GM20431 (cell line): Measurements from ENCODE around the gene ATP13A1.

Experiments used
- in situ Hi-C: fragments of 300-500 bp; cut with MseI, MboI; formaldehyde crosslinking; loops from one replicate; pipeline ENCODE4 v1.15.0; 2020; ENCODE audit warnings: low sequenced_read_pairs; ENCODE audit not compliant: unreplicated experiment

Gene ATP13A1

DNA sequence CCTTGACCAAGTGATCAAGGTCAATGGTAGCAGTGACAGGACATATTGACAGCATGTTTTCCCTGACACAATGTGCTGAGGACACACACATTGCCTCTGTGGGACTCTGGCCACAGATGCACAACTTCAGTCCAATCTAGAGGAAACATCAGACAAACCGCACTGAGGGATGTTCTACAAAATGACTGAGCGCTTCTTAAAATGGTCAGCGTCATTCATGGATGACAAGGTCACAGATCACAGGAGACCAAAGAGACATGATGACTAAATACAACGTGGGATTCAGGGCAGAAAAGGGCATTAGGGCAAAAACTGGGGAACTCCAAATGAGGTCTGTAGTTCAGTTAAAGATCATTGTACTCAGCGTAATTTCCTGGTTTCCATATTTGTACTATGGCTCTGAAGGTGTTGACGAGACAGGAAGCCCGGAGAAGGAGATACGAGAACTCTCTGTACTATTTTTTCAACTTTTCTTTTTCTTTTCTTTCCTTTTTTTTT, 65.6 kb downstream of the ATP13A1 start:
- in situ Hi-C loops, result no loop called here
